Vagina (tissue), 2 donors: Measurements from ENCODE around the gene DHX58. TPM values are rescaled to one million over a fixed set of nuclear protein-coding genes. Genes with fewer than 3 reads are reported as not detected.

Experiments
- DNase-seq, 2 donors: peaks; one replicate each; pipeline ENCODE4 v3.0.0-alpha.2; 2017; ENCODE audit errors: extremely low spot score in 2 of 2
- H3K27ac ChIP-seq: fragments of 200-600 bp; sonication (generic); one replicate; pipeline ENCODE4 v1.5.1; 2019
- H3K27me3 ChIP-seq: fragments of 200-600 bp; sonication (generic); one replicate; pipeline ENCODE4 v1.5.1; 2019
- H3K36me3 ChIP-seq, 2 donors: fragments of 200-600 bp; sonication (generic); one replicate each; pipeline ENCODE4 v1.5.1; 2017 to 2019
- H3K4me1 ChIP-seq: fragments of 200-600 bp; sonication (generic); one replicate; pipeline ENCODE4 v1.5.1; 2019
- H3K4me3 ChIP-seq, 2 donors: fragments of 200-600 bp; sonication (generic); 1 replicate in 1 of 2; 2 replicates in 1 of 2; pipeline ENCODE4 v1.5.1; 2016 to 2019
- H3K9me3 ChIP-seq: fragments of 200-600 bp; sonication (generic); one replicate; pipeline ENCODE4 v1.5.1; 2019
- CTCF ChIP-seq, 3 experiments: fragments of 450-650 bp in 2 of 3; fragments of 200-600 bp in 1 of 3; sonication (generic) in 1 of 3; IDR thresholded peaks; one replicate each; pipeline ENCODE4 v1.5.1; 2017 to 2019; ENCODE audit warnings: antibody characterized with exemption in 3 of 3, mild to moderate bottlenecking in 2 of 3, moderate library complexity in 2 of 3
- POLR2A ChIP-seq, 2 donors: fragments of 450-650 bp; IDR thresholded peaks; one replicate each; pipeline ENCODE4 v1.6.1; 2017; ENCODE audit warnings: antibody characterized with exemption in 2 of 2, mild to moderate bottlenecking in 2 of 2, moderate library complexity in 2 of 2
- POLR2AphosphoS5 ChIP-seq, 2 donors: sonication (generic); formaldehyde crosslinking; IDR thresholded peaks; one replicate each; pipeline ENCODE4 v1.9.0; 2017; ENCODE audit warnings: antibody characterized with exemption in 2 of 2, mild to moderate bottlenecking in 2 of 2, low read depth in 1 of 2; ENCODE audit not compliant: insufficient read depth in 1 of 2
- intact Hi-C: fragments of 100-400 bp; cut with DNase I; formaldehyde crosslinking; loops from one replicate; pipeline ENCODE4 v1.15.1; 2023
- total RNA-seq: library from RNA; depleted of rRNA; stranded (reverse); fragments of >200 nt; gene quantifications from one replicate; pipeline ENCODE4 v1.2.3, GENCODE V29; 2016

DHX58 gene
- total RNA-seq, 1 donor from 2014 or later: 8.1 TPM

GRCh38 chr17:42081516-42082129 lies 30.9 kb downstream of the DHX58 start:
- H3K9me3 ChIP-seq: no peaks in the 10 kb centered on the region
- H3K27me3 ChIP-seq: no peaks in the 10 kb centered on the region
- TF ChIP-seq POLR2AphosphoS5 (IDR thresholded peaks at IDR 0.05; ENCODE audit: insufficient read depth in 1 of 2, low read depth in 1 of 2) (no peak), CTCF (IDR thresholded peaks at IDR 0.05) (no peak), POLR2A (IDR thresholded peaks at IDR 0.05) (no peak)
- H3K4me3 ChIP-seq: no peak overlapping the region
- no peak for DNase-seq
- H3K36me3 ChIP-seq: no peaks in the 10 kb centered on the region
- H3K4me1 ChIP-seq: no peaks in the 10 kb centered on the region
- no peak overlapping the region for H3K27ac ChIP-seq
- intact Hi-C loops: no loop called here

- H3K27me3 ChIP-seq: no peaks in the 10 kb centered on the region
- no peak for DNase-seq
- no peak overlapping the region for H3K27ac ChIP-seq
- no peaks in the 10 kb centered on the region for H3K9me3 ChIP-seq
- H3K36me3 ChIP-seq: no peaks in the 10 kb centered on the region
- intact Hi-C loops: no loop called here
- TF ChIP-seq POLR2AphosphoS5 (IDR thresholded peaks at IDR 0.05; ENCODE audit: insufficient read depth in 1 of 2, low read depth in 1 of 2) (no peak), POLR2A (IDR thresholded peaks at IDR 0.05) (no peak), CTCF (IDR thresholded peaks at IDR 0.05) (no peak)
- no peaks in the 10 kb centered on the region for H3K4me1 ChIP-seq
- no peak overlapping the region for H3K4me3 ChIP-seq
Measured at GRCh38 chr17:42079541-42079940, 33.0 kb downstream of the DHX58 start.

- H3K36me3 ChIP-seq: no peaks in the 10 kb centered on the region
- no peak overlapping the region for H3K27ac ChIP-seq
- no peak for DNase-seq
- H3K9me3 ChIP-seq: no peaks in the 10 kb centered on the region
- no peaks in the 10 kb centered on the region for H3K27me3 ChIP-seq
- H3K4me1 ChIP-seq: no peaks in the 10 kb centered on the region
- no peak for TF ChIP-seq CTCF (IDR thresholded peaks at IDR 0.05)
- no peak for TF ChIP-seq POLR2A (IDR thresholded peaks at IDR 0.05)
- no peak overlapping the region for H3K4me3 ChIP-seq
- intact Hi-C loops: no loop called here
Measured at GRCh38 chr17:42078396-42079043, 34.0 kb downstream of the DHX58 start.

GRCh38 chr17:42077755-42078154 lies 34.8 kb downstream of the DHX58 start:
- intact Hi-C loops: no loop called here
- H3K4me3 ChIP-seq: no peak overlapping the region
- no peaks in the 10 kb centered on the region for H3K9me3 ChIP-seq
- H3K4me1 ChIP-seq: no peaks in the 10 kb centered on the region
- TF ChIP-seq CTCF (IDR thresholded peaks at IDR 0.05) (no peak), POLR2A (IDR thresholded peaks at IDR 0.05) (no peak), POLR2AphosphoS5 (IDR thresholded peaks at IDR 0.05; ENCODE audit: insufficient read depth in 1 of 2, low read depth in 1 of 2) (no peak)
- no peak for DNase-seq
- H3K27me3 ChIP-seq: peaks cover 1% of the 10 kb centered on the region
- no peaks in the 10 kb centered on the region for H3K36me3 ChIP-seq
- H3K27ac ChIP-seq: no peak overlapping the region

GRCh38 chr17:42076797-42077559 lies 35.5 kb downstream of the DHX58 start:
- Histone ChIP-seq H3K27me3 (peaks cover 9% of the 10 kb centered on the region), H3K9me3 (no peaks in the 10 kb centered on the region), H3K27ac (no peak overlapping the region), H3K36me3 (no peaks in the 10 kb centered on the region), H3K4me1 (peaks cover 8% of the 10 kb centered on the region), H3K4me3 (no peak overlapping the region)
- intact Hi-C loops: no loop called here
- TF ChIP-seq CTCF (IDR thresholded peaks at IDR 0.05) (no peak), POLR2A (IDR thresholded peaks at IDR 0.05) (no peak), POLR2AphosphoS5 (IDR thresholded peaks at IDR 0.05; ENCODE audit: insufficient read depth in 1 of 2, low read depth in 1 of 2) (no peak)
- DNase-seq: no peak
